Fibroblast of lung (primary cell): ENCODE results near the gene SYCN. TPM values are rescaled to one million over a fixed set of nuclear protein-coding genes. Genes with fewer than 3 reads are reported as not detected.

Experiments
- DNase-seq, 2 donors: peaks; one replicate each; pipeline versions ENCODE4 v3.0.0 to v3.0.0-alpha.2; 2010; ENCODE audit warnings: low read depth in 2 of 2
- H2AFZ ChIP-seq: 2 replicates; pipeline ENCODE4 v1.5.1; 2012; ENCODE audit warnings: low read length, control low read depth, inconsistent platforms
- H3K27ac ChIP-seq: 2 replicates; pipeline ENCODE4 v1.5.1; 2011; ENCODE audit warnings: low read length, control low read depth; ENCODE audit not compliant: insufficient read depth
- H3K27me3 ChIP-seq: 2 replicates; pipeline ENCODE4 v1.5.1; 2011; ENCODE audit warnings: mild to moderate bottlenecking, low read length; ENCODE audit not compliant: control insufficient read depth, insufficient read depth
- H3K36me3 ChIP-seq: 2 replicates; pipeline ENCODE4 v1.5.1; 2011; ENCODE audit warnings: low read length; ENCODE audit not compliant: control insufficient read depth, insufficient read depth
- H3K4me1 ChIP-seq: 2 replicates; pipeline ENCODE4 v1.5.1; 2011; ENCODE audit warnings: low read length; ENCODE audit not compliant: control insufficient read depth, insufficient read depth; ENCODE audit errors: extremely low read depth
- H3K4me2 ChIP-seq: 2 replicates; pipeline ENCODE4 v1.5.1; 2011; ENCODE audit warnings: low read length, control low read depth; ENCODE audit not compliant: insufficient read depth; ENCODE audit errors: extremely low read depth
- H3K4me3 ChIP-seq, 4 experiments: fragments of 200-600 bp in 1 of 4; sonication (generic) in 1 of 4; replicated peaks in 1 of 4; 2 replicates each; pipeline ENCODE4 v1.5.1; 2011 to 2016; ENCODE audit warnings: low read length in 4 of 4, low read depth in 3 of 4, mild to moderate bottlenecking in 3 of 4, control low read depth in 2 of 4, inconsistent platforms in 1 of 4, mixed read lengths in 1 of 4; ENCODE audit not compliant: insufficient read depth in 1 of 4; ENCODE audit errors: control extremely low read depth in 1 of 4
- H3K79me2 ChIP-seq: 2 replicates; pipeline ENCODE4 v1.5.1; 2012; ENCODE audit warnings: mild to moderate bottlenecking, low read length, inconsistent platforms; ENCODE audit not compliant: control insufficient read depth, insufficient read depth
- H3K9ac ChIP-seq: 2 replicates; pipeline ENCODE4 v1.5.1; 2011; ENCODE audit warnings: mild to moderate bottlenecking, low read length, control low read depth; ENCODE audit not compliant: insufficient read depth
- H3K9me3 ChIP-seq: 2 replicates; pipeline ENCODE4 v1.5.1; 2012; ENCODE audit warnings: low read depth, low read length; ENCODE audit not compliant: control insufficient read depth, insufficient read depth
- H4K20me1 ChIP-seq: 2 replicates; pipeline ENCODE4 v1.5.1; 2011; ENCODE audit warnings: low read length; ENCODE audit not compliant: control insufficient read depth, insufficient read depth; ENCODE audit errors: extremely low read depth
- CTCF ChIP-seq, 2 donors: IDR thresholded peaks in 1 of 2; conservative IDR thresholded peaks in 1 of 2; 1 replicate in 1 of 2; 2 replicates in 1 of 2; pipeline ENCODE4 v1.5.1; 2011 to 2012; ENCODE audit warnings: low read length in 2 of 2, control low read depth in 1 of 2, inconsistent platforms in 1 of 2, low read depth in 1 of 2, mild to moderate bottlenecking in 1 of 2
- EZH2 ChIP-seq: IDR thresholded peaks from 2 replicates; pipeline ENCODE4 v1.5.1; 2012; ENCODE audit warnings: low read length, control low read depth, mild to moderate bottlenecking; ENCODE audit errors: missing control alignments
- polyA plus RNA-seq, 2 donors: library from polyadenylated mRNA; depleted of rRNA in 1 of 2; stranded (reverse) in 1 of 2; unstranded in 1 of 2; fragments of >200 nt; gene quantifications; 2 replicates each; pipeline ENCODE4 v1.2.1, GENCODE V29; 2011 to 2012; ENCODE audit warnings: missing spikeins in 1 of 2
- total RNA-seq: library from RNA; depleted of rRNA; stranded (reverse); fragments of >200 nt; gene quantifications from 2 replicates; pipeline ENCODE4 v1.2.1, GENCODE V29; 2014

SYCN gene
- total and polyA plus RNA-seq, 2 donors (not counting 1 experiment from before 2014, with no cell fraction given) = not detected

DNA sequence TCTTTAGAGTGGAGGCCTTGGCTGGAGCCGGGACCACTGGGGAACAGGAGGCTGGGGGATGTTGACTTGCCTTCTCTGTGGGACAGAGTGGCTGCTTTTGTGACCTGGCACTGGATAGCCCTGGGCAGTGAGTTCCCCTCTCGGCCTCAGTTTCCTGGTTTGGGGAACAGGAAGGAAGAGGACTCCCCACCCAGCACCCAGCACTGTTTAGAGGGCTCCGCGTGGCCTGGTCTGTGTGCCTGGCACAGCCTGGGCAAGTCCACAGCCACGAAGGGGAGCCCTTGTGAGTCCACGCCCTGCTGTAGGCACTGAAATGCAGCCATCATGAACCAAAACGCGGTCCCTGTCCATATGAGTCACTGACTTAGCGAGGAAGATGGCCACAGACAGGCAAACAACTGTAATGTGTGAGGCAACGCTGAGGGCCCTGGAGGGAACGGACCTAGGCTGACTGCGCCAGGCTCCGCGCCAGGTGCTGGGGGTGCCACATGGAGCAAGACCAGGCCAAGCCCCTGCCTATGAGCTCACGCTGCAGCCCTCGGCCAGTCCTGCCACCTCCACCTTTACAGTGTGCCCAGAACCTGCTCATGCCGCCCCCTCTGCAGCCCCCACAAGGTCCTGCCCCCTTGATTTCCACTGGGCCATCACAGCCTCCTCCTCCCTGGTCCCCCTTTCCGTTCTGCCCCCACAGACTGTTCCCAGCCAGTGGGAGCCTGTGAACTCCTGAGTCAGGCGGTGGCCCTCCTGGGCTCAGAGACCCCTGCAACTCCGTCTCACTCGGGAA is 43.0 kb downstream of the SYCN start:
- H3K9ac ChIP-seq = no peak overlapping the region
- no peaks in the 10 kb centered on the region for H3K9me3 ChIP-seq
- H3K79me2 ChIP-seq = peaks cover 38% of the 10 kb centered on the region
- H2AFZ ChIP-seq = no peak overlapping the region
- H3K27me3 ChIP-seq = no peaks in the 10 kb centered on the region
- H3K4me2 ChIP-seq = peak overlapping the region; percentile 13
- TF ChIP-seq CTCF (conservative IDR thresholded peaks at IDR 0.05 in 1 of 2, IDR thresholded peaks at IDR 0.05 in 1 of 2; ENCODE audit: low read depth in 1 of 2, low read length in 2 of 2) = no peak
- no peak for TF ChIP-seq EZH2
- no peaks in the 10 kb centered on the region for H3K4me1 ChIP-seq
- H4K20me1 ChIP-seq = no peaks in the 10 kb centered on the region
- H3K27ac ChIP-seq = peak overlapping the region; percentile 54
- no peak overlapping the region for H3K4me3 ChIP-seq
- peak; percentile 28 to 37 for DNase-seq
- peaks cover 2% of the 10 kb centered on the region for H3K36me3 ChIP-seq

DNA sequence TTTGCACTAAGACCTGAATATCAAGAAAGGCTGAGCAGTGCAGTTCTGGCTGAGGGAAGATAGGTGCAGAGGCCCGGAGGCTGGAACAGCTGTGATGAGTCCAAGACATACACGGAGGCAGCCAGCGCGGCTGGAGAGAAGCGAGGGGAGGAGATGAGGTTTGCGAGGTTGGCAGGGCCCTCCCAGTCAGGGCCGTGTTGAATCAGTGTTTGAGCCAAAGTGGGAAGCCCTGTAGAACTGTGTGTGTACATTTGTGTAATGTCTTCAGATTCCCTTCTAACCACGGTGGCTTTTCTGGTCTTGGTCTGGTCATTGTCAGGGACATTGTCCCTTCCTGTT is 43.6 kb downstream of the SYCN start:
- Histone ChIP-seq H3K27me3 (no peaks in the 10 kb centered on the region), H3K79me2 (peaks cover 42% of the 10 kb centered on the region), H3K9me3 (no peaks in the 10 kb centered on the region), H2AFZ (no peak overlapping the region), H3K4me2 (peak overlapping the region; percentile 13), H3K4me1 (no peaks in the 10 kb centered on the region), H3K36me3 (peaks cover 2% of the 10 kb centered on the region), H3K9ac (no peak overlapping the region), H3K27ac (peak overlapping the region; percentile 54), H3K4me3 (no peak overlapping the region), H4K20me1 (no peaks in the 10 kb centered on the region)
- peak; percentile 64 to 73 for DNase-seq
- TF ChIP-seq CTCF (conservative IDR thresholded peaks at IDR 0.05 in 1 of 2, IDR thresholded peaks at IDR 0.05 in 1 of 2; ENCODE audit: low read depth in 1 of 2, low read length in 2 of 2) (no peak), EZH2 (no peak)

DNA sequence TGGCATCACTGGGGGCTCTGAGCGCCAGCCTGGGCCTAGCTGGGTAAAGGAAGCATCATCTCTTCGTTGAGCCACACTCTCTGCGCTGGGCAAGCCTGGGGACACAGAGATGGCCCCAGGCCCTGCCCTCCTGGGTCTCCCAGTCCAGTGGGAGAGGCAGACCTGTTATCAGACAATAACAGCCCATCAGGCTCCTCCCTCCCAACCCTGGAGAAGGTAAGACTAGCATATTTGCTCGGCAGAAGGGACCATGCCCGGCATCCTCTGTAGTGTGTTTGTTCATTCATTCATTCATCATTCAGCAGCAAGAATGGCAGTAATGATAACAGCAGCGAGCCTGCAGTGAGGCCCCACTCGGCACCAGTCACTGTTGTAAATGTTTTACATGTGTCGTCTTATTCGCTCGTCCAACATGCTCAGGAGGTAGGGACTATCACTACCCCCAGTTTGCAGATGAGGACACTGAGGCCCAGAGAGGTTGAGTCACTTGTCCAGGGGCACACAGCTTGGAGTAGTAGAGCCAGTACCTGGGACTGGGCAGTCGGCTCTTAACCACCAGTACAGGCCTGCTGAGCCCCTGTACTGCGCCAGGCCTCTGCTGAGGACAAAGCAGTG is 45.3 kb downstream of the SYCN start:
- DNase-seq = no peak
- Histone ChIP-seq H3K9ac (no peak overlapping the region), H4K20me1 (no peaks in the 10 kb centered on the region), H2AFZ (no peak overlapping the region), H3K27ac (no peak overlapping the region), H3K27me3 (no peaks in the 10 kb centered on the region), H3K79me2 (peaks cover 44% of the 10 kb centered on the region), H3K4me1 (no peaks in the 10 kb centered on the region), H3K9me3 (no peaks in the 10 kb centered on the region), H3K4me2 (no peak overlapping the region), H3K4me3 (no peak overlapping the region), H3K36me3 (peaks cover 2% of the 10 kb centered on the region)
- TF ChIP-seq CTCF (conservative IDR thresholded peaks at IDR 0.05 in 1 of 2, IDR thresholded peaks at IDR 0.05 in 1 of 2; ENCODE audit: low read depth in 1 of 2, low read length in 2 of 2) (no peak), EZH2 (no peak)
